Right atrium auricular region (tissue), 2 donors: ENCODE results near the gene TLR10. TPM values are rescaled to one million over a fixed set of nuclear protein-coding genes. Genes with fewer than 3 reads are reported as not detected.

Experiments used
- DNase-seq: peaks from one replicate; pipeline ENCODE4 v3.0.0-alpha.2; 2019; ENCODE audit warnings: low spot score
- H3K27ac ChIP-seq, 2 donors: fragments of 200-600 bp; sonication (generic); 1 replicate in 1 of 2; 2 replicates in 1 of 2; pipeline ENCODE4 v1.5.1; 2016 to 2019
- H3K27me3 ChIP-seq, 2 donors: fragments of 200-600 bp; sonication (generic); one replicate each; pipeline versions ENCODE4 v1.5.1 to v1.6.0; 2017 to 2019
- H3K36me3 ChIP-seq: fragments of 200-600 bp; sonication (generic); one replicate; pipeline ENCODE4 v1.5.1; 2016
- H3K4me1 ChIP-seq, 2 donors: fragments of 200-600 bp; sonication (generic); one replicate each; pipeline versions ENCODE4 v1.5.1 to v1.6.0; 2017 to 2019
- H3K4me3 ChIP-seq, 2 donors: fragments of 200-600 bp; sonication (generic); 1 replicate in 1 of 2; 2 replicates in 1 of 2; pipeline ENCODE4 v1.5.1; 2017 to 2019; ENCODE audit warnings: mild to moderate bottlenecking in 1 of 2, moderate library complexity in 1 of 2
- H3K9me3 ChIP-seq, 2 donors: fragments of 200-600 bp; sonication (generic); one replicate each; pipeline ENCODE4 v1.5.1; 2019
- CTCF ChIP-seq, 2 donors: fragments of 200-600 bp; sonication (generic); IDR thresholded peaks; one replicate each; pipeline ENCODE4 v1.5.1; 2019; ENCODE audit warnings: antibody characterized with exemption in 2 of 2
- total RNA-seq, 2 donors: library from RNA; depleted of rRNA; stranded (reverse); fragments of >200 nt; gene quantifications; one replicate each; pipeline ENCODE4 v1.1.0, GENCODE V29; 2016

Gene TLR10
- under 1 TPM in 1 of 2 donors, not detected in 1; 0.08 TPM for total RNA-seq

GRCh38 chr4:38782452-38783108 is at the start of gene TLR10:
Gene TLR10 (minus strand): TSS chr4:38782990. CDS start chr4:38775590, 7,400 bp downstream.
- H3K27ac ChIP-seq = no peak within 1 kb of the TSS
- no peaks in the 10 kb centered on the region for H3K9me3 ChIP-seq
- DNase-seq = no peak
- H3K27me3 ChIP-seq = no peaks in the 10 kb centered on the region
- no peaks in the 10 kb centered on the region for H3K36me3 ChIP-seq
- H3K4me3 ChIP-seq = no peak within 1 kb of the TSS
- no peaks in the 10 kb centered on the region for H3K4me1 ChIP-seq
- TF ChIP-seq CTCF (IDR thresholded peaks at IDR 0.05) = peak; percentile 56 to 78

- no peak overlapping the region for H3K4me3 ChIP-seq
- no peaks in the 10 kb centered on the region for H3K4me1 ChIP-seq
- DNase-seq = no peak
- no peaks in the 10 kb centered on the region for H3K36me3 ChIP-seq
- H3K27me3 ChIP-seq = no peaks in the 10 kb centered on the region
- TF ChIP-seq CTCF (IDR thresholded peaks at IDR 0.05) = no peak
- peaks cover 0 to 25% of the 10 kb centered on the region in 2 donors for H3K9me3 ChIP-seq
- no peak overlapping the region for H3K27ac ChIP-seq
Measured at GRCh38 chr4:38832206-38832605, 49.4 kb upstream of the TLR10 start.

- Histone ChIP-seq H3K36me3 (no peaks in the 10 kb centered on the region), H3K27ac (no peak overlapping the region), H3K4me1 (no peaks in the 10 kb centered on the region), H3K27me3 (no peaks in the 10 kb centered on the region), H3K9me3 (peaks cover 0 to 19% of the 10 kb centered on the region in 2 donors), H3K4me3 (no peak overlapping the region)
- DNase-seq = no peak
- TF ChIP-seq CTCF (IDR thresholded peaks at IDR 0.05) = no peak
Measured at GRCh38 chr4:38831653-38832052, 48.9 kb upstream of the TLR10 start.

GRCh38 chr4:38829237-38829636 is 46.4 kb upstream of the TLR10 start:
- no peak for TF ChIP-seq CTCF (IDR thresholded peaks at IDR 0.05)
- H3K4me1 ChIP-seq = no peaks in the 10 kb centered on the region
- no peak overlapping the region for H3K27ac ChIP-seq
- no peaks in the 10 kb centered on the region for H3K36me3 ChIP-seq
- peaks cover 0 to 4% of the 10 kb centered on the region in 2 donors for H3K9me3 ChIP-seq
- DNase-seq = no peak
- H3K4me3 ChIP-seq = no peak overlapping the region
- no peaks in the 10 kb centered on the region for H3K27me3 ChIP-seq

GRCh38 chr4:38823766-38824165 is 41.0 kb upstream of the TLR10 start:
- no peaks in the 10 kb centered on the region for H3K4me1 ChIP-seq
- no peak for DNase-seq
- no peaks in the 10 kb centered on the region for H3K27me3 ChIP-seq
- H3K36me3 ChIP-seq = no peaks in the 10 kb centered on the region
- H3K9me3 ChIP-seq = no peaks in the 10 kb centered on the region
- H3K27ac ChIP-seq = no peak overlapping the region
- no peak for TF ChIP-seq CTCF (IDR thresholded peaks at IDR 0.05)
- H3K4me3 ChIP-seq = no peak overlapping the region
